Mucosa of descending colon (tissue), 3 donors: ENCODE measurements around the gene LIPK. TPM values are rescaled to one million over a fixed set of nuclear protein-coding genes. Genes with fewer than 3 reads are reported as not detected.
"Not testable (repeated sequence)": the region's sequence is repeated elsewhere in the genome, so short reads cannot be mapped to it uniquely, and the experiment has no call there.

Source experiments
- ATAC-seq: fragments of 200-7000 bp; cut with Tn5 transposase; one replicate; pipeline ENCODE4 v1.9.1; 2020; ENCODE audit warnings: mild to moderate bottlenecking, moderate library complexity
- DNase-seq, 3 donors: peaks; one replicate each; pipeline ENCODE4 v3.0.0-alpha.2; 2020
- H3K36me3 ChIP-seq: fragments of 200-600 bp; one replicate; pipeline ENCODE4 v1.8.0; 2021; ENCODE audit warnings: low read depth, mild to moderate bottlenecking
- H3K4me1 ChIP-seq: fragments of 200-600 bp; one replicate; pipeline ENCODE4 v1.8.0; 2021; ENCODE audit warnings: low read depth, mild to moderate bottlenecking
- H3K4me3 ChIP-seq: fragments of 200-600 bp; one replicate; pipeline ENCODE4 v1.8.0; 2021; ENCODE audit warnings: mild to moderate bottlenecking
- H3K9me3 ChIP-seq: fragments of 200-600 bp; one replicate; pipeline ENCODE4 v1.8.0; 2021; ENCODE audit warnings: mild to moderate bottlenecking
- CTCF ChIP-seq: fragments of 200-600 bp; IDR thresholded peaks from one replicate; pipeline ENCODE4 v1.8.0; 2022; ENCODE audit warnings: antibody characterized with exemption, mild to moderate bottlenecking
- intact Hi-C, 2 donors: fragments of 100-400 bp; cut with DNase I in 1 of 2; cut with micrococcal nuclease in 1 of 2; formaldehyde crosslinking; loops; one replicate each; pipeline versions ENCODE4 v1.11.0 to v1.11.1; 2022; cut with DNase I, micrococcal nuclease
- total RNA-seq, 3 donors: library from RNA; stranded (reverse); fragmentation: NEBNext Ultra II Directional in 2 of 3; extraction: Animal tissue kit (Norgen Biotek cat#: 25700) in 2 of 3; gene quantifications; one replicate each; pipeline versions ENCODE4 v1.2.1 to v1.2.4, GENCODE V29; 2021 to 2023
- donor health status: DM: no; HTN: no; CAD: no; lungs with moderate emphysema.
- donor health status: DM: no; HTN: no; CAD: no.
- donor health status: DM: no; HTN: yes; CAD: no.

Gene LIPK
- total RNA-seq, 3 donors from 2014 or later, result not detected

- intact Hi-C loops, result no loop called here
Observed at GRCh38 chr10:88661577-88661976, 44.5 kb upstream of the LIPK start.

GRCh38 chr10:88663153-88663552, 42.9 kb upstream of the LIPK start:
- H3K9me3 ChIP-seq, DNase-seq, H3K4me1 ChIP-seq, ATAC-seq, intact Hi-C loops, H3K36me3 ChIP-seq, H3K4me3 ChIP-seq: not testable (repeated sequence)

More at GRCh38 chr10:88661577-88661976, 44.5 kb upstream of the LIPK start:
- no peak for TF ChIP-seq CTCF
- no peaks in the 10 kb centered on the region for H3K9me3 ChIP-seq
- H3K4me3 ChIP-seq, result no peak overlapping the region
- no peak for ATAC-seq
- no peaks in the 10 kb centered on the region for H3K36me3 ChIP-seq
- no peaks in the 10 kb centered on the region for H3K4me1 ChIP-seq
- DNase-seq, result no peak

GRCh38 chr10:88664142-88664541, 41.9 kb upstream of the LIPK start, which contains the start of gene LIPF:
Gene LIPF (plus strand): TSS chr10:88664442. CDS start chr10:88667298, 2,856 bp downstream.
- no peak for TF ChIP-seq CTCF
- Histone ChIP-seq H3K4me3 (no peak within 1 kb of the TSS), H3K36me3 (no peaks in the 10 kb centered on the region), H3K9me3 (no peaks in the 10 kb centered on the region), H3K4me1 (no peaks in the 10 kb centered on the region)
- intact Hi-C loops, result no loop called here
- no peak for DNase-seq
- ATAC-seq, result no peak

GRCh38 chr10:88668465-88668864, 37.6 kb upstream of the LIPK start:
- ATAC-seq, result no peak

GRCh38 chr10:88670497-88670896, 35.6 kb upstream of the LIPK start:
- no peak for DNase-seq
- no peak for ATAC-seq
- Histone ChIP-seq H3K9me3 (no peaks in the 10 kb centered on the region), H3K36me3 (no peaks in the 10 kb centered on the region), H3K4me1 (no peaks in the 10 kb centered on the region), H3K4me3 (no peak overlapping the region)
- intact Hi-C loops, result no loop called here
- no peak for TF ChIP-seq CTCF

More at GRCh38 chr10:88668465-88668864, 37.6 kb upstream of the LIPK start:
- Histone ChIP-seq H3K36me3 (no peaks in the 10 kb centered on the region), H3K4me3 (no peak overlapping the region), H3K4me1 (no peaks in the 10 kb centered on the region), H3K9me3 (no peaks in the 10 kb centered on the region)
- no peak for TF ChIP-seq CTCF
- no peak for DNase-seq
- intact Hi-C loops, result no loop called here

GRCh38 chr10:88672041-88672440, 34.0 kb upstream of the LIPK start:
- intact Hi-C loops, result no loop called here
- no peaks in the 10 kb centered on the region for H3K36me3 ChIP-seq
- no peaks in the 10 kb centered on the region for H3K4me1 ChIP-seq
- no peak overlapping the region for H3K4me3 ChIP-seq
- no peak for ATAC-seq
- DNase-seq, result no peak
- no peak for TF ChIP-seq CTCF
- H3K9me3 ChIP-seq, result no peaks in the 10 kb centered on the region
